Left ventricle myocardium inferior (tissue), 1 donor: ENCODE results near the gene GAS7. TPM values are rescaled to one million over a fixed set of nuclear protein-coding genes. Genes with fewer than 3 reads are reported as not detected.
A peak's percentile ranks its signal among the peaks of the same experiment; 100 is the strongest.

Experiments used
- DNase-seq: peaks from one replicate; pipeline ENCODE4 v3.0.0-alpha.2; 2020
- H3K27ac ChIP-seq: fragments of 200-600 bp; replicated peaks from 2 replicates; pipeline ENCODE4 v1.8.0; 2021
- H3K27me3 ChIP-seq: fragments of 200-600 bp; 2 replicates; pipeline ENCODE4 v1.8.0; 2021; ENCODE audit warnings: low read depth
- H3K36me3 ChIP-seq: fragments of 200-600 bp; 2 replicates; pipeline ENCODE4 v1.8.0; 2021
- H3K4me1 ChIP-seq: fragments of 200-600 bp; 2 replicates; pipeline ENCODE4 v1.8.0; 2021
- H3K4me3 ChIP-seq: fragments of 200-600 bp; 2 replicates; pipeline ENCODE4 v1.8.0; 2021; ENCODE audit warnings: mild to moderate bottlenecking, moderate library complexity
- H3K9me3 ChIP-seq: fragments of 200-600 bp; replicated peaks from 2 replicates; pipeline ENCODE4 v1.8.0; 2021
- CTCF ChIP-seq: fragments of 200-600 bp; IDR thresholded peaks from 2 replicates; pipeline ENCODE4 v1.8.0; 2021; ENCODE audit warnings: antibody characterized with exemption, mild to moderate bottlenecking, borderline replicate concordance
- intact Hi-C: fragments of 100-400 bp; cut with micrococcal nuclease; formaldehyde crosslinking; loops from one replicate; pipeline ENCODE4 v1.11.0; 2022
- total RNA-seq: library from RNA; stranded (reverse); fragmentation: NEBNext Ultra II Directional; extraction: Animal tissue kit (Norgen Biotek cat#: 25700); gene quantifications from one replicate; pipeline ENCODE4 v1.2.1, GENCODE V29; 2021
- donor health status: DM: no; HTN: yes; CAD: no; lungs with severe emphysema.

The GAS7 gene
- total RNA-seq, 1 donor from 2014 or later: 87.6 TPM

GRCh38 chr17:9974448-9975381, 223.7 kb downstream of the GAS7 start:
- no peak for DNase-seq
- intact Hi-C loops: no loop called here
- Histone ChIP-seq H3K27ac (peak overlapping the region; percentile 52), H3K27me3 (no peaks in the 10 kb centered on the region), H3K4me1 (peaks cover 63% of the 10 kb centered on the region), H3K9me3 (no peaks in the 10 kb centered on the region), H3K36me3 (no peaks in the 10 kb centered on the region), H3K4me3 (no peak overlapping the region)
- no peak for TF ChIP-seq CTCF

DNA sequence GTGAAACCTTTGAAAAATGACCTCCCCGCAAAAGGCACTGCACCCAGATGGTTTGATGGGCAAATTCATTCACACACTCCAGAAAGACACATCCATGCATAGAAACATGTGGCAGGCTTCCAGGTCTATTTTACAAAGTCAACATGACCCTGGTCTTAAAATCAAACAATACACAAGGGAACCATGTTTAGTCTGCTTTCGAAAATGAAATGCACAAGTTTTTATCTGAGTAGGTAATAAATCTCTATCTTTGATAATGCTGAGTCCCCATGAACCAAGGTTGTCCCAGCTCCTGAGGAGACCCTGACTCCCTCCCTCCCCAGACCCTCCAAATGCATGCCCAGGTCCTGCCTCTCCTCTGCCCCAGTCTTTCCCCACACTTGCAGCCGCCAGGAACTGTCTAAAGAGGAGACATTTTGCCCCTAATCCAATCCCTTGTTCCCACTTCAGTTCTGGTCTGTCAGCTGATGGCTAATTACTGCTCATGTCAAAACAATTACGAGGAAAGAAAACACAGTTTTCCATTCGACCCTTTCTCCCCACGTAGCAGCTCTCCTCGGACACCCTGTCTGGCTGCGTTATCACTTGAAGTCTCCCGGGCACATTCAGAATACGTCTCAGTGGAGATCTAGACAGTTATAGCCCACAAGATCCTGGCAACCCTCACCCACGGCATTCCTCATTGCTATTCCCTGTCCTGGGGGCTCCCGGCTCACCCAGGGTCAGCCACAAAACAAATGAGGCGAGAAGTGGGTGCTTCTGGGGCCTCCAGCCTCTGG, 224.5 kb downstream of the GAS7 start:
- TF ChIP-seq CTCF: no peak
- DNase-seq: no peak
- Histone ChIP-seq H3K4me1 (peaks cover 69% of the 10 kb centered on the region), H3K27ac (peak overlapping the region; percentile 52), H3K9me3 (no peaks in the 10 kb centered on the region), H3K36me3 (no peaks in the 10 kb centered on the region), H3K27me3 (no peaks in the 10 kb centered on the region), H3K4me3 (no peak overlapping the region)
- intact Hi-C loops: no loop called here

DNA sequence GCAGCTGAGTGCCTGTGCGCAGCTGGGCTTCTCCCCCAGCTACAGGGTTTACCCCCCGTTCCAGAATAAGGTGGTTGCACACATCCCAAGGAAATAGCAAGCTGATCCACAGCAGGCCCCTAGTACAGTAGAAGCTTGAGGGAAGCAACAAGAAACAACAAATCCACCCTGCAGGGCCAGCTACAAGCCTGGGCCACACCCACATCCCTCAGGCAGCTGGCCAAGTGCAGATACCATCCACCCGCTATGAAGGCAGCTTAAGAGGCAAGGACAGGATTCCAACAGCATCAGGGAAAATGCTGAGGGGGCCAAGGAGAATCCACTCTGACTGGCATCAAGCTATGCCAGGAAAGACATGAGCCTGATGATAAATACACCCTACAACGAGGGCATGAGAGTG, 226.4 kb downstream of the GAS7 start:
- no peak for TF ChIP-seq CTCF
- peak overlapping the region; percentile 30 for H3K27ac ChIP-seq
- peaks cover 67% of the 10 kb centered on the region for H3K4me1 ChIP-seq
- H3K27me3 ChIP-seq: no peaks in the 10 kb centered on the region
- no peak overlapping the region for H3K4me3 ChIP-seq
- H3K36me3 ChIP-seq: no peaks in the 10 kb centered on the region
- intact Hi-C loops: no loop called here
- H3K9me3 ChIP-seq: no peaks in the 10 kb centered on the region
- peak; percentile 83 for DNase-seq

DNA sequence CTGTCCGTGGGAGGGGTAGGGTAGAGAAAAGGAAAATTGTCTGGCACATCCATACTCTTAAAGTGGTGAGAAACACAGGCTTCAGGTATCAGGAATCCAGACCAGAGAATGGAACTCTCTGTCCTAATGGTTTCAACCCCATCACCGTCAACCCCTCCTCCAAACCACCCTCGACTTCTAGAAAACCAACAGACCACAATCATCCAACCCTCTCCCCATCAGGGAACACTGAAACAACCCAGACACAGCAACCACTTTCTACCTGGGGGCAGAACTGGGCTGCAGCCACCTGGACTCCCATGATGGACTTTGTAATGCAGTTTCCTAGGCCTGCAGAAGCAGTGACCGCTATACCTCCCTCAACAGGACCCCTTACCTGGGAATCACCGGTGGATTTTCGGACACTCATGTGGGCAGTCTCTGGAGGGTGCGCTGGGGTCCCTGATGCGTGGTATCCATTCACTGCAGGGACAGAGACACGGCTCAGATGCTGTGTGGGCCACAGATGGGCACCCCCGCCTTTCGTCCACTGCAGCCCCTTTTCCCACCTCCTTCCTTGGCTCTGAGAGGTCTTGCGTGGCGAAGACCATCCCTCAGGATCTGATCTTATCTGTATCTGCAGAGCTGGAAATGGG, 229.0 kb downstream of the GAS7 start:
- TF ChIP-seq CTCF: no peak
- Histone ChIP-seq H3K4me3 (no peak overlapping the region), H3K27ac (no peak overlapping the region), H3K36me3 (no peaks in the 10 kb centered on the region), H3K4me1 (peaks cover 51% of the 10 kb centered on the region), H3K9me3 (no peaks in the 10 kb centered on the region), H3K27me3 (no peaks in the 10 kb centered on the region)
- no peak for DNase-seq
- intact Hi-C loops: no loop called here

GRCh38 chr17:9968881-9969280, 229.5 kb downstream of the GAS7 start:
- H3K36me3 ChIP-seq: no peaks in the 10 kb centered on the region
- no peak for TF ChIP-seq CTCF
- DNase-seq: no peak
- no peak overlapping the region for H3K4me3 ChIP-seq
- intact Hi-C loops: no loop called here
- no peaks in the 10 kb centered on the region for H3K9me3 ChIP-seq
- no peak overlapping the region for H3K27ac ChIP-seq
- H3K4me1 ChIP-seq: peaks cover 46% of the 10 kb centered on the region
- no peaks in the 10 kb centered on the region for H3K27me3 ChIP-seq
